Small intestine (tissue), 7 donors: ENCODE data around the gene CRISPLD2. TPM values are rescaled to one million over a fixed set of nuclear protein-coding genes. Genes with fewer than 3 reads are reported as not detected.
A peak's percentile ranks its signal among the peaks of the same experiment; 100 is the strongest.
"Not testable (repeated sequence)": the region's sequence is repeated elsewhere in the genome, so short reads cannot be mapped to it uniquely, and the experiment has no call there.

ENCODE experiments used
- DNase-seq, 2 donors: peaks; one replicate each; pipeline versions ENCODE4 v3.0.0 to v3.0.0-alpha.2; 2013
- FAIRE-seq: peaks from 2 replicates; lab custom pipeline; 2012; peaks lifted over from hg19 to GRCh38; lab: Jason Lieb, UNC
- H3K27ac ChIP-seq, 3 donors: one replicate each; pipeline ENCODE4 v1.5.1; 2013; ENCODE audit warnings: low read length in 2 of 3, mild to moderate bottlenecking in 2 of 3, control low read depth in 1 of 3, inconsistent platforms in 1 of 3, low read depth in 1 of 3, moderate library complexity in 1 of 3
- H3K27me3 ChIP-seq, 3 donors: one replicate each; pipeline ENCODE4 v1.6.1; 2013; ENCODE audit warnings: low read length in 3 of 3, inconsistent platforms in 1 of 3; ENCODE audit not compliant: control insufficient read depth in 3 of 3, insufficient read depth in 3 of 3
- H3K36me3 ChIP-seq, 3 donors: one replicate each; pipeline ENCODE4 v1.6.1; 2013; ENCODE audit warnings: low read length in 3 of 3, inconsistent platforms in 1 of 3, low read depth in 1 of 3, mild to moderate bottlenecking in 1 of 3, moderate library complexity in 1 of 3; ENCODE audit not compliant: control insufficient read depth in 3 of 3, insufficient read depth in 2 of 3
- H3K4me1 ChIP-seq, 3 donors: one replicate each; pipeline ENCODE4 v1.6.1; 2013; ENCODE audit warnings: low read length in 2 of 3, inconsistent platforms in 1 of 3, low read depth in 1 of 3, mild to moderate bottlenecking in 1 of 3, moderate library complexity in 1 of 3; ENCODE audit not compliant: control insufficient read depth in 3 of 3, insufficient read depth in 2 of 3
- H3K4me3 ChIP-seq, 3 donors: one replicate each; pipeline ENCODE4 v1.5.1; 2013; ENCODE audit warnings: low read length in 3 of 3, control low read depth in 1 of 3, inconsistent platforms in 1 of 3, low read depth in 1 of 3, mild to moderate bottlenecking in 1 of 3, moderate library complexity in 1 of 3
- H3K9me3 ChIP-seq, 2 donors: one replicate each; pipeline ENCODE4 v1.6.1; 2013; ENCODE audit warnings: low read depth in 1 of 2, low read length in 1 of 2; ENCODE audit not compliant: control insufficient read depth in 2 of 2, insufficient read depth in 1 of 2
- WGBS, 3 donors: extraction: QIAGEN DNeasy Blood & Tissue Kit; methylation state at CpG; one replicate each; pipeline ENCODE4 v1.1.7; 2013; 5-methylcytosine and 5-hydroxymethylcytosine counted together
- polyA plus RNA-seq, 4 donors: library from polyadenylated mRNA; stranded (reverse) in 3 of 4; unstranded in 1 of 4; fragments of 200-250 nt in 3 of 4; fragments of 120-200 nt in 1 of 4; gene quantifications; one replicate each; pipeline versions ENCODE4 v1.2.1 to v1.2.3, GENCODE V29; 2013
- donor health status: healthy with polysubstance abuse.
- donor health status: control.
- donor health status: control.
- donor health status: Bipolar disorder and iron deficiency.
- donor health status: healthy.

The CRISPLD2 gene
- polyA plus RNA-seq, 4 donors = 0.89 to 31.4 (median 4.9) TPM

DNA sequence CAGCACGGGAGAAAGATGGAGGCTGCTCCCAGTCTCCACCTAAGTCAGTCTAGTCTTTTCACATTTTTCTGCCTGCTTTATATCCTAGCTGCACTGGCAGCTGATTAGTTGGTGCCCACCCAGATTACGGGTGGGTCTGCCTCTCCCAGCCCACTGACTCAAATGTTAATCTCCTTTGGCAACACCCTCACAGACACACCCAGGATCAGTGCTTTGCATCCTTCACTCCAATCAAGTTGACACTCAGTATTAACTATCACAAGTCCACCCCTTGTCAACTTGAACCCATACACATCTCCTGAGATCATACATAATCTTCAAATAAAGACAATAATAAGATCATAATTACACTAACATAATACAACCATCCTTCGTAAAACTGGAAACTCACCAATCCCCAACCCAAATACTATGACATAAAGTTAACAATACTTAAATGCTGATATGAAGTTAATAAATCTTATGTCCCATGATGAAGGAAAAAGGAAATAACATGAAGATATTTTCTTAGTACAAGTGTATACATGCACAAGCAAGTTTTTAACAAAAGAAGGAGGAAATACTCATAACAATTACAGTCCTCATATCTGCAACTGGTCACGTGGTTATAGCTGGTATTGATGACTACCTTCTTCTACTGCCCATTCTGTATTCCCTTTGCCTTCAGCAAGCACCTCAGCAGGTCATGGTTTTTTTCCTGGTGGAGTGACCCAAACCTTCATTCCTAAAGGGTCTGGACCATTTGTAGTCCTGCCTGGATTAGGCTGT is 35.8 kb downstream of the CRISPLD2 start:
- H3K36me3 ChIP-seq, H3K4me1 ChIP-seq, H3K27me3 ChIP-seq, DNase-seq, H3K4me3 ChIP-seq, FAIRE-seq, H3K27ac ChIP-seq: not testable (repeated sequence)
- peaks cover 0 to 15% of the 10 kb centered on the region in 2 donors for H3K9me3 ChIP-seq
- 82 to 84% (median 83%) methylated on average over 4 of the region's 4 CpGs for WGBS, 3 donors

- not testable (repeated sequence) for H3K27ac ChIP-seq, H3K4me3 ChIP-seq, H3K27me3 ChIP-seq, H3K36me3 ChIP-seq, H3K4me1 ChIP-seq, FAIRE-seq
- 85 to 91% (median 87%) methylated on average over 3 of the region's 3 CpGs for WGBS, 3 donors
- H3K9me3 ChIP-seq = peaks cover 0 to 16% of the 10 kb centered on the region in 2 donors
- DNase-seq = peak in 1 of 2 donors; percentile 23
These were observed 36.4 kb downstream of the CRISPLD2 start for GRCh38 chr16:84856203-84856581.

GRCh38 chr16:84856811-84857210 is 37.0 kb downstream of the CRISPLD2 start:
- not testable (repeated sequence) for H3K27me3 ChIP-seq, FAIRE-seq, DNase-seq, H3K36me3 ChIP-seq, H3K4me3 ChIP-seq, H3K4me1 ChIP-seq, H3K27ac ChIP-seq
- 93 to 95% (median 93%) methylated on average over 5 of the region's 5 CpGs for WGBS, 3 donors
- peaks cover 0 to 16% of the 10 kb centered on the region in 2 donors for H3K9me3 ChIP-seq

- Histone ChIP-seq H3K27ac (no peak overlapping the region), H3K27me3 (no peaks in the 10 kb centered on the region), H3K36me3 (peaks cover 0 to 6% (median 0%) of the 10 kb centered on the region in 3 donors), H3K4me1 (no peaks in the 10 kb centered on the region), H3K4me3 (no peak overlapping the region), H3K9me3 (peaks cover 0 to 16% of the 10 kb centered on the region in 2 donors)
- no peak for FAIRE-seq
- 93 to 95% (median 94%) methylated on average over 2 of the region's 2 CpGs for WGBS, 3 donors
- DNase-seq = no peak
These were observed 39.9 kb downstream of the CRISPLD2 start for GRCh38 chr16:84859681-84860080.

DNA sequence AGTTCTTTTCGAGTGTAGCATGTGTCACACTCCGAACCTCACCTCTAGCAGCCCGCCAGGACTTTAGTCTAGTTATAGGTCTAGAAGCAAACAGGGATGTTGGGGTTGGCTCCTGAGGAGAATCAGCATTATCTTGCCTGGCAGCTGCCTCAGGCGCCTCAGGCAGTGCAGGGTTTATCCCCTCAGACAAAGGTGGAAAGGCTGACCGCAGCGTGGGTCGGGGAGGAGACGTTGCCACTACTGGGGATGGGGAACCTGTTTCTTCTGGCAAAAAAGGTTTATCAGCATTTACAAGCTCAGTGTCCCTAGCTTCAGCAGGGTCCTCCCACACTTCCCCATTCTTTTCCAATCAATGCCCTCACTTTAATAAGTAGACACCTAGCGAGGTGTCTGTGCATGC is 40.6 kb downstream of the CRISPLD2 start:
- no peaks in the 10 kb centered on the region for H3K4me1 ChIP-seq
- H3K4me3 ChIP-seq = no peak overlapping the region
- H3K27ac ChIP-seq = no peak overlapping the region
- H3K27me3 ChIP-seq = no peaks in the 10 kb centered on the region
- DNase-seq (no peak), FAIRE-seq (no peak)
- peaks cover 0 to 16% of the 10 kb centered on the region in 2 donors for H3K9me3 ChIP-seq
- peaks cover 0 to 2% (median 0%) of the 10 kb centered on the region in 3 donors for H3K36me3 ChIP-seq
- WGBS, 3 donors = 91 to 96% (median 94%) methylated on average over 9 of the region's 9 CpGs

GRCh38 chr16:84861671-84862070 is 41.9 kb downstream of the CRISPLD2 start:
- no peak overlapping the region for H3K27ac ChIP-seq
- peaks cover 0 to 3% (median 2%) of the 10 kb centered on the region in 3 donors for H3K36me3 ChIP-seq
- 88 to 95% (median 93%) methylated on average over 7 of the region's 7 CpGs for WGBS, 3 donors
- no peaks in the 10 kb centered on the region for H3K4me1 ChIP-seq
- DNase-seq (no peak), FAIRE-seq (no peak)
- peaks cover 0 to 16% of the 10 kb centered on the region in 2 donors for H3K9me3 ChIP-seq
- no peak overlapping the region for H3K4me3 ChIP-seq
- H3K27me3 ChIP-seq = no peaks in the 10 kb centered on the region

DNA sequence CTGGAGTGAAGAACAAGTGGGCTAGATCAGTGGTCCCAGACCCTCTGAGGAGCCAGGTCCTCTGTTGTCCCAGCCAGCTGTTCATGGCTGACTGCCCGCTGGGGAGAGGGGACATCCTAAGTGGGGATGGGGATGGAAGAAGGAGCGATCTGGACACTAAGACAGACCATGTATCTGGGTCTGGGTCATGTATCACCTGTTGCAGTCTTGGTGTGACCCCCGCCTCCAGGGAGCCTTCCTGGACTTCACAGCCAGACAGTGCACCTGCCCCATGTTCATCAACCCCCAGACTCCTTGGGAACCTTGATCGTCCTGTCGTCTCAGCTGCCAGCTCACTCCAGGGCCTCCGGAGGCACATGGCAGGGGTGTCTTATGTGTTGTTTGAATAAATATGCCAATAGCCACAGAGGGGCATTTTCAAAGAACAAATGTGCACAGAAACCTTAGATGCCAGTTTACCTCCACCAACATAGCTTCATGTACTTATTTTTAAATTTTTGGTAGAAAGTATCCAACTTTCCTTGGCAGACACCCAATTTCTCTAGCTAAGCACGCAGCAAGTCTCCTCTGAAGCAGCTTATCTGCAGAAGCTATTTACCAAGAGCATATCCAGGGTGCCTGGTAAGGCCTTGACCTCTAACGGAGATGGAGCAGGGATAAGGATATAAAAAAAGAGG is 43.2 kb downstream of the CRISPLD2 start:
- FAIRE-seq (no peak), DNase-seq (no peak)
- Histone ChIP-seq H3K9me3 (peaks cover 0 to 16% of the 10 kb centered on the region in 2 donors), H3K27ac (no peak overlapping the region), H3K36me3 (peaks cover 0 to 4% (median 3%) of the 10 kb centered on the region in 3 donors), H3K4me1 (no peaks in the 10 kb centered on the region), H3K4me3 (no peak overlapping the region), H3K27me3 (no peaks in the 10 kb centered on the region)
- 81 to 87% (median 83%) methylated on average over 8 of the region's 8 CpGs for WGBS, 3 donors

DNA sequence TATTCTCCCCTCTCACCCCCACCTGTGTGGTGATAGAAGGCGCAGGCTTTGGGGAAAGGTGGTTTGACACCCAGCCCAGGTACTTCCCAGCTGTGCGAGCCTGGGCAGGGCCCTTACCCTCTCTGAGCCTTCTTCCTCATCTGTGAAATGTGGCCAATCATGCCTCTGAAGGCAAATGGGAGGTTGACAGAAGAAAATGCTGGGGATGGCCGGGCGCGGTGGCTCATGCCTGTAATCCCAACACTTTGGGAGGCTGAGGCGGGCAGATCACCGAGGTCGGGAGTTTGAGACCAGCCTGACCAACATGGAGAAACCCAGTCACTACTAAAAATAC is 43.7 kb downstream of the CRISPLD2 start:
- Histone ChIP-seq H3K36me3 (peaks cover 0 to 4% (median 3%) of the 10 kb centered on the region in 3 donors), H3K4me1 (no peaks in the 10 kb centered on the region), H3K27me3 (no peaks in the 10 kb centered on the region), H3K27ac (no peak overlapping the region), H3K4me3 (no peak overlapping the region), H3K9me3 (peaks cover 0 to 16% of the 10 kb centered on the region in 2 donors)
- no peak for DNase-seq
- no peak for FAIRE-seq
- 91 to 99% (median 95%) methylated on average over 8 of the region's 8 CpGs for WGBS, 3 donors
